Astrocyte (in vitro differentiated cells and primary cell): ENCODE results near the gene ADAMTS17. TPM values are rescaled to one million over a fixed set of nuclear protein-coding genes. Genes with fewer than 3 reads are reported as not detected.

Experiments
- DNase-seq: peaks from one replicate; pipeline ENCODE4 v3.0.0-alpha.2; 2010; ENCODE audit warnings: low read depth
- FAIRE-seq: peaks from 2 replicates; lab custom pipeline; 2011; peaks lifted over from hg19 to GRCh38; lab: Jason Lieb, UNC
- H2AFZ ChIP-seq: 2 replicates; pipeline ENCODE4 v1.6.0; 2012; ENCODE audit warnings: low read depth, low read length, inconsistent platforms
- H3K27ac ChIP-seq: 2 replicates; pipeline ENCODE4 v1.5.1; 2011; ENCODE audit warnings: low read depth, low read length, inconsistent platforms
- H3K27me3 ChIP-seq: 2 replicates; pipeline ENCODE4 v1.6.0; 2011; ENCODE audit warnings: low read length, inconsistent platforms; ENCODE audit not compliant: insufficient read depth
- H3K36me3 ChIP-seq: 2 replicates; pipeline ENCODE4 v1.5.1; 2011; ENCODE audit warnings: low read length, inconsistent platforms; ENCODE audit not compliant: insufficient read depth
- H3K4me1 ChIP-seq: 2 replicates; pipeline ENCODE4 v1.5.1; 2011; ENCODE audit warnings: low read length, inconsistent platforms; ENCODE audit not compliant: insufficient read depth
- H3K4me2 ChIP-seq: 2 replicates; pipeline ENCODE4 v1.6.0; 2012; ENCODE audit warnings: low read length, inconsistent platforms
- H3K4me3 ChIP-seq: 2 replicates; pipeline ENCODE4 v1.5.1; 2011; ENCODE audit warnings: low read depth, mild to moderate bottlenecking, low read length, inconsistent platforms; ENCODE audit not compliant: insufficient read depth
- H3K79me2 ChIP-seq: 2 replicates; pipeline ENCODE4 v1.6.0; 2012; ENCODE audit warnings: mild to moderate bottlenecking, low read length, inconsistent platforms; ENCODE audit not compliant: insufficient read depth
- H3K9ac ChIP-seq: 2 replicates; pipeline ENCODE4 v1.6.0; 2012; ENCODE audit warnings: mild to moderate bottlenecking, low read length, inconsistent platforms
- H3K9me3 ChIP-seq: 2 replicates; pipeline ENCODE4 v1.5.1; 2012; ENCODE audit warnings: low read depth, mild to moderate bottlenecking, low read length, inconsistent platforms; ENCODE audit not compliant: insufficient read depth
- H4K20me1 ChIP-seq: 2 replicates; pipeline ENCODE4 v1.6.0; 2012; ENCODE audit warnings: low read length, inconsistent platforms; ENCODE audit not compliant: insufficient read depth
- H3K27ac Mint-ChIP-seq: one replicate; pipeline ENCODE4 v1.8.0; 2021; ENCODE audit warnings: mild to moderate bottlenecking, mixed read lengths; ENCODE audit not compliant: unreplicated experiment
- H3K27me3 Mint-ChIP-seq: one replicate; pipeline ENCODE4 v1.8.0; 2021; ENCODE audit warnings: low read depth, mixed read lengths; ENCODE audit not compliant: unreplicated experiment
- H3K36me3 Mint-ChIP-seq: one replicate; pipeline ENCODE4 v1.8.0; 2021; ENCODE audit warnings: low read depth, mixed read lengths; ENCODE audit not compliant: unreplicated experiment
- H3K4me1 Mint-ChIP-seq: one replicate; pipeline ENCODE4 v1.8.0; 2021; ENCODE audit warnings: low read depth, mixed read lengths; ENCODE audit not compliant: unreplicated experiment
- H3K4me3 Mint-ChIP-seq: one replicate; pipeline ENCODE4 v1.8.0; 2021; ENCODE audit warnings: mild to moderate bottlenecking, moderate library complexity, mixed read lengths; ENCODE audit not compliant: unreplicated experiment
- H3K9me3 Mint-ChIP-seq: one replicate; pipeline ENCODE4 v1.8.0; 2021; ENCODE audit warnings: mild to moderate bottlenecking, mixed read lengths; ENCODE audit not compliant: unreplicated experiment
- EZH2 ChIP-seq: IDR thresholded peaks from 2 replicates; pipeline ENCODE4 v1.6.1; 2012; ENCODE audit warnings: mild to moderate bottlenecking, low read length, inconsistent platforms; ENCODE audit not compliant: insufficient read depth
- total RNA-seq: library from RNA; stranded (reverse); gene quantifications from 2 replicates; pipeline ENCODE4 v1.2.1, GENCODE V29; 2021
- TF ChIP-seq, protein P1 (sequence below): IDR thresholded peaks from 2 replicates; pipeline ENCODE4 v1.5.1; 2011; ENCODE audit warnings: low read depth, mild to moderate bottlenecking, inconsistent platforms, low read length, moderate library complexity; ENCODE audit not compliant: insufficient read depth

The ADAMTS17 gene
- total RNA-seq, 1 donor from 2014 or later, result 0.27 TPM

DNA sequence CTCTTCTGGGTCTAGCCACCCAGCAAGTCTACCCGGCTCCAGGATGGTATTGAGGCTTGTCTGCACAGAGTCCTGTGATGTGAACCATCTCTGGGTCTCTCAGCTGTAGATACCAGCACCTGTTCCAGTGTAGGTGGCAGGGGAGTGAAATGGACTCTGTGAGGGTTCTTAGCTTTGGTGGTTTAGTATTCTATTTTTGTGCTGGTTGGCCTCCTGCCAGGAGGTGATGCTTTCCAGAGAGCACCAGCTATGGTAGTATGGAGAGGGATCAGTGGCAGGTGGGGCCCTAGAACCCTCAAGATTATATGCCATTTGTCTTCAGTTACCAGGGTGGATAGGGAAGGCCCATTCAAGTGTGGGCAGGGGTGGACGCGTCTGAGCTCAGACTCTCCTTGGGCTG, 325.1 kb downstream of the ADAMTS17 start:
- no peak for DNase-seq

DNA sequence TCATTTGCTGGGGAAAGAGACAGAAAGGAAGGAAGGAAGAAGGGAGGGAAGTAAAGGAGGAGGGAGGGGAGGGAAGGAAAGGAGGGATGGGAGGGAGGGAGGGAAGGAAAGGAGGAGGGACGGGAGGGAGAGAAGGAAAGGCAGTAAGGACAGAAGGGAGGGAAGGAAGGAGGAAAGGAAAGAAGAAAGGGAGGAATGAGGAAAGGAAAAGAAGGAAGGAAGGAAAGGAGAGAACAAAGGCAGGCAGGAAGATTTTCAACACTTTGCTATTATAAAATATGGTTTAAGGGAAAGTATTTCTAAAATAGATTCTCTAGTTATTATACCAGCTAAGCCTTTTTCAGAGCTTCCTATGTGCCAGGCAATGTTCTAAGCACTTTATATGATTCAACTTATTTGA, 330.5 kb downstream of the ADAMTS17 start:
- H3K36me3 Mint-ChIP-seq, result no peaks in the 10 kb centered on the region

More for the DNA sequence above, 325.1 kb downstream of the ADAMTS17 start:
- no peaks in the 10 kb centered on the region for H3K27me3 ChIP-seq
- Mint-ChIP-seq H3K4me1 (no peaks in the 10 kb centered on the region), H3K36me3 (no peaks in the 10 kb centered on the region), H3K27ac (no peak overlapping the region), H3K4me3 (no peak overlapping the region), H3K27me3 (peaks cover 24% of the 10 kb centered on the region), H3K9me3 (peaks cover 18% of the 10 kb centered on the region)
- H3K4me2 ChIP-seq, result no peak overlapping the region
- no peak overlapping the region for H3K9ac ChIP-seq
- no peaks in the 10 kb centered on the region for H3K4me1 ChIP-seq
- TF ChIP-seq, protein P1, sequence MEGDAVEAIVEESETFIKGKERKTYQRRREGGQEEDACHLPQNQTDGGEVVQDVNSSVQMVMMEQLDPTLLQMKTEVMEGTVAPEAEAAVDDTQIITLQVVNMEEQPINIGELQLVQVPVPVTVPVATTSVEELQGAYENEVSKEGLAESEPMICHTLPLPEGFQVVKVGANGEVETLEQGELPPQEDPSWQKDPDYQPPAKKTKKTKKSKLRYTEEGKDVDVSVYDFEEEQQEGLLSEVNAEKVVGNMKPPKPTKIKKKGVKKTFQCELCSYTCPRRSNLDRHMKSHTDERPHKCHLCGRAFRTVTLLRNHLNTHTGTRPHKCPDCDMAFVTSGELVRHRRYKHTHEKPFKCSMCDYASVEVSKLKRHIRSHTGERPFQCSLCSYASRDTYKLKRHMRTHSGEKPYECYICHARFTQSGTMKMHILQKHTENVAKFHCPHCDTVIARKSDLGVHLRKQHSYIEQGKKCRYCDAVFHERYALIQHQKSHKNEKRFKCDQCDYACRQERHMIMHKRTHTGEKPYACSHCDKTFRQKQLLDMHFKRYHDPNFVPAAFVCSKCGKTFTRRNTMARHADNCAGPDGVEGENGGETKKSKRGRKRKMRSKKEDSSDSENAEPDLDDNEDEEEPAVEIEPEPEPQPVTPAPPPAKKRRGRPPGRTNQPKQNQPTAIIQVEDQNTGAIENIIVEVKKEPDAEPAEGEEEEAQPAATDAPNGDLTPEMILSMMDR, result no peak
- TF ChIP-seq EZH2, result no peak
- H3K9me3 ChIP-seq, result no peaks in the 10 kb centered on the region
- no peaks in the 10 kb centered on the region for H3K79me2 ChIP-seq
- no peak overlapping the region for H3K27ac ChIP-seq
- no peak for FAIRE-seq
- H3K36me3 ChIP-seq, result no peaks in the 10 kb centered on the region
- no peak overlapping the region for H3K4me3 ChIP-seq
- no peaks in the 10 kb centered on the region for H4K20me1 ChIP-seq
- no peak overlapping the region for H2AFZ ChIP-seq

DNA sequence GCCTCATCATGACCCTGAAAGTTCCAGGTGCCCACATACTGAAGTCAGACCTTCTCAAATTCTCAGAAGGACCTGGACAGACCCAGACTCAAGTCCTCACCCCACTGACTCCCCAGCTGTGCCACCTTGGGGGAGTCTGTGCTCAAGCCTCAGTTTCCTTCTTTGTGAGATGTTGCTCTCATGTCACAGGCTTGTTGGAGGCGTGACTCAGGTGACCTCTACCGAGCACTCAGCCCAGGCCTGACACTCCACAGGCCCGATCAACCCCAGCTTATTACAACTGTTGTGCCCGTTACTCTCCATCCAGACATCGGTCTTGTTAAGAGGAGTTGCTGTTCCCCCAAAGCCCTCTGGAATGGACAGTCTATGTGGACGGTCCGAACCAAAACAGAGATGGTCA, 332.4 kb downstream of the ADAMTS17 start:
- Histone ChIP-seq H3K4me3 (no peak overlapping the region), H3K27ac (no peak overlapping the region), H3K36me3 (no peaks in the 10 kb centered on the region), H3K9me3 (no peaks in the 10 kb centered on the region), H3K79me2 (no peaks in the 10 kb centered on the region), H3K4me2 (no peak overlapping the region), H3K27me3 (no peaks in the 10 kb centered on the region), H3K9ac (no peak overlapping the region), H4K20me1 (no peaks in the 10 kb centered on the region), H3K4me1 (no peaks in the 10 kb centered on the region), H2AFZ (no peak overlapping the region)
- TF ChIP-seq, protein P1, result no peak
- no peak for TF ChIP-seq EZH2
- Mint-ChIP-seq H3K27ac (no peak overlapping the region), H3K36me3 (no peaks in the 10 kb centered on the region), H3K9me3 (peaks cover 17% of the 10 kb centered on the region), H3K27me3 (peaks cover 35% of the 10 kb centered on the region), H3K4me3 (no peak overlapping the region), H3K4me1 (no peaks in the 10 kb centered on the region)
- FAIRE-seq (no peak), DNase-seq (no peak)

More for the DNA sequence above, 330.5 kb downstream of the ADAMTS17 start:
- Histone ChIP-seq H3K27ac (no peak overlapping the region), H3K4me3 (no peak overlapping the region), H3K27me3 (no peaks in the 10 kb centered on the region), H3K4me1 (no peaks in the 10 kb centered on the region), H3K9ac (no peak overlapping the region), H3K36me3 (no peaks in the 10 kb centered on the region), H3K9me3 (no peaks in the 10 kb centered on the region), H3K79me2 (no peaks in the 10 kb centered on the region), H4K20me1 (no peaks in the 10 kb centered on the region), H3K4me2 (no peak overlapping the region), H2AFZ (no peak overlapping the region)
- FAIRE-seq (no peak), DNase-seq (no peak)
- no peak overlapping the region for H3K4me3 Mint-ChIP-seq
- no peak overlapping the region for H3K27ac Mint-ChIP-seq
- H3K9me3 Mint-ChIP-seq, result peaks cover 17% of the 10 kb centered on the region
- no peaks in the 10 kb centered on the region for H3K4me1 Mint-ChIP-seq
- peaks cover 30% of the 10 kb centered on the region for H3K27me3 Mint-ChIP-seq
- TF ChIP-seq EZH2, result no peak
- TF ChIP-seq, protein P1, result no peak
